ENCODE results near the gene MKNK1. TPM values are rescaled to one million over a fixed set of nuclear protein-coding genes. Genes with fewer than 3 reads are reported as not detected.

The MKNK1 gene
- total and polyA plus RNA-seq, 2 of the 8 experiments (the other 6 are each of a cell fraction or from before 2014, with no cell fraction given) = 13.9 to 21.5 TPM

GRCh38 chr1:46562498-46562897 is 41.6 kb downstream of the MKNK1 start:
- H3K27ac ChIP-seq (ENCODE audit: low read depth, low read length) = no peak overlapping the region
- no peak overlapping the region for H4K91ac ChIP-seq (replicated peaks; ENCODE audit: insufficient read length, low read length)
- H3K18ac ChIP-seq (ENCODE audit: extremely low read depth, low read length) = no peak overlapping the region
- no peak overlapping the region for H2AK5ac ChIP-seq (ENCODE audit: low read depth, low read length)
- no peak overlapping the region for H2AFZ ChIP-seq (ENCODE audit: low read length)
- no peaks in the 10 kb centered on the region for H3K79me2 ChIP-seq (ENCODE audit: control insufficient read depth in 1 of 2, insufficient read depth in 2 of 2, low read length in 2 of 2)
- H2BK15ac ChIP-seq (ENCODE audit: low read length) = no peak overlapping the region
- H2BK20ac ChIP-seq (ENCODE audit: low read length) = no peak overlapping the region
- H3K79me1 ChIP-seq (ENCODE audit: low read depth, low read length) = no peaks in the 10 kb centered on the region; the same call in 1 of the 2 replicates
- H3K9ac ChIP-seq (replicated peaks in 1 of 4; ENCODE audit: extremely low read depth in 1 of 4, low read depth in 3 of 4, low read length in 3 of 4) = no peak overlapping the region
- H4K8ac ChIP-seq (ENCODE audit: extremely low read depth, insufficient read depth, low read length) = no peak overlapping the region; the same call in 1 of the 2 replicates
- H3K4me1 ChIP-seq (replicated peaks in 1 of 4; ENCODE audit: control insufficient read depth in 3 of 4, insufficient read depth in 4 of 4, low read length in 3 of 4) = no peaks in the 10 kb centered on the region; a peak in 1 of 7 replicates
- H3K23me2 ChIP-seq (ENCODE audit: low read depth, low read length) = no peaks in the 10 kb centered on the region
- H3K9me3 ChIP-seq (ENCODE audit: insufficient read depth in 2 of 2, low read depth in 1 of 2, low read length in 1 of 2) = no peaks in the 10 kb centered on the region
- no peak overlapping the region for H3K56ac ChIP-seq (replicated peaks; ENCODE audit: insufficient read length, low read depth, low read length)
- H3K36me3 ChIP-seq (ENCODE audit: control insufficient read depth in 2 of 4, insufficient read depth in 4 of 4, low read length in 3 of 4) = no peaks in the 10 kb centered on the region
- H3K4me2 ChIP-seq (ENCODE audit: insufficient read depth in 1 of 2, low read depth in 2 of 2, low read length in 2 of 2) = no peak overlapping the region
- DNase-seq (ENCODE audit: low read depth in 1 of 2, low spot score in 2 of 2) (no peak), FAIRE-seq (no peak)
- H2BK12ac ChIP-seq (ENCODE audit: low read depth, low read length) = no peak overlapping the region
- no peak overlapping the region for H2BK5ac ChIP-seq (ENCODE audit: low read depth, low read length)
- no peak overlapping the region for H3K4ac ChIP-seq (replicated peaks; ENCODE audit: insufficient read length, low read depth, low read length)
- no peak overlapping the region for H4K5ac ChIP-seq (ENCODE audit: insufficient read length, low read depth, low read length)
- TF ChIP-seq KDM4A (IDR thresholded peaks at IDR 0.05; ENCODE audit: low read depth, low read length, severe bottlenecking) (no peak), RAD21 (IDR thresholded peaks at IDR 0.05 in 1 of 2, conservative IDR thresholded peaks at IDR 0.05 in 1 of 2; ENCODE audit: low read depth in 2 of 2, low read length in 2 of 2) (no peak), RXRA (IDR thresholded peaks at IDR 0.05; ENCODE audit: insufficient read depth, low read depth, low read length) (no peak), FOSL1 (IDR thresholded peaks at IDR 0.05; ENCODE audit: insufficient read depth, low read depth, low read length) (no peak), EZH2 (IDR thresholded peaks at IDR 0.05; ENCODE audit: low read depth, low read length, severe bottlenecking) (no peak), MAX (IDR thresholded peaks at IDR 0.05) (no peak), SIN3A (conservative IDR thresholded peaks at IDR 0.05 in 1 of 2, IDR thresholded peaks at IDR 0.05 in 1 of 2; ENCODE audit: low read depth in 1 of 2, low read length in 2 of 2) (no peak), RBBP5 (IDR thresholded peaks at IDR 0.05; ENCODE audit: borderline replicate concordance, low read depth, low read length) (no peak)
- WGBS, 2 experiments (ENCODE audit: extremely low coverage in 1 of 2, insufficient coverage in 1 of 2, insufficient read length in 1 of 2, insufficient replicate concordance in 2 of 2, low coverage in 1 of 2, low lambda C conversion rate in 2 of 2, missing lambda C conversion rate in 1 of 2) = 97% methylated on average over 15 of the region's 15 CpGs; no CpG with 5 or more reads in 1 of the 2 experiments
- no peaks in the 10 kb centered on the region for H3K27me3 ChIP-seq (replicated peaks in 1 of 4; ENCODE audit: control insufficient read depth in 3 of 4, extremely low read depth in 1 of 4, insufficient read depth in 3 of 4, low read length in 3 of 4)
- no peak overlapping the region for H3K4me3 ChIP-seq (ENCODE audit: extremely low read depth in 1 of 4, insufficient read depth in 2 of 4, low read depth in 3 of 4, low read length in 4 of 4)
- no peak overlapping the region for H2BK120ac ChIP-seq (replicated peaks; ENCODE audit: low read depth, low read length)
- ChIA-PET POLR2A (ENCODE audit: partially characterized antibody) (no interaction called here), CTCF (ENCODE audit: partially characterized antibody) (interaction anchor here (4.9 kb wide), 1 partner anchor 12 kb away, joined by 15 read pairs; the partner anchor contains the start of gene KNCN)
- no peaks in the 10 kb centered on the region for H4K20me1 ChIP-seq (replicated peaks in 1 of 2; ENCODE audit: control insufficient read depth in 1 of 2, insufficient read depth in 2 of 2, low read length in 2 of 2)
- H3K14ac ChIP-seq (ENCODE audit: insufficient read length) = no peak overlapping the region
- no peak overlapping the region for H3K23ac ChIP-seq (ENCODE audit: insufficient read length)

All from H1 (cell line).